NCI-H524 (cell line): Measurements from ENCODE around the gene FNDC3B.

Source experiments
- DNase-seq, 2 experiments: peaks; one replicate each; lab custom pipeline; 2025; lab: John Stamatoyannopoulos, UW

FNDC3B gene

GRCh38 chr3:172260381-172260780 lies 221.0 kb downstream of the FNDC3B start:
- no peak for DNase-seq

- no peak for DNase-seq
Measured at GRCh38 chr3:172261054-172261453, 221.7 kb downstream of the FNDC3B start.

- no peak for DNase-seq
Measured at GRCh38 chr3:172262991-172263608, 223.7 kb downstream of the FNDC3B start.

- DNase-seq, result no peak
Measured at GRCh38 chr3:172263781-172264486, 224.6 kb downstream of the FNDC3B start.

GRCh38 chr3:172266103-172266502 lies 226.7 kb downstream of the FNDC3B start:
- no peak for DNase-seq

GRCh38 chr3:172268425-172268824 lies 229.0 kb downstream of the FNDC3B start:
- DNase-seq, result no peak

- no peak for DNase-seq
Measured at GRCh38 chr3:172268868-172269267, 229.5 kb downstream of the FNDC3B start.

- DNase-seq, result no peak
Measured at GRCh38 chr3:172270557-172271166, 231.3 kb downstream of the FNDC3B start.

GRCh38 chr3:172271386-172271976 lies 232.1 kb downstream of the FNDC3B start:
- no peak for DNase-seq

GRCh38 chr3:172272698-172273097 lies 233.3 kb downstream of the FNDC3B start:
- DNase-seq, result peak in 1 of 2 experiments; percentile 3

- no peak for DNase-seq
Measured at GRCh38 chr3:172273378-172273777, 234.0 kb downstream of the FNDC3B start.

- no peak for DNase-seq
Measured at GRCh38 chr3:172274906-172275305, 235.5 kb downstream of the FNDC3B start.

- no peak for DNase-seq
Measured at GRCh38 chr3:172275586-172275985, 236.2 kb downstream of the FNDC3B start.

- no peak for DNase-seq
Measured at GRCh38 chr3:172276103-172276502, 236.7 kb downstream of the FNDC3B start.

- DNase-seq, result no peak
Measured at GRCh38 chr3:172277151-172277652, 237.8 kb downstream of the FNDC3B start.

- no peak for DNase-seq
Measured at GRCh38 chr3:172279191-172279640, 239.8 kb downstream of the FNDC3B start.

GRCh38 chr3:172279974-172280373 lies 240.6 kb downstream of the FNDC3B start:
- no peak for DNase-seq

- no peak for DNase-seq
Measured at GRCh38 chr3:172280406-172281051, 241.2 kb downstream of the FNDC3B start.

GRCh38 chr3:172281884-172282283 lies 242.5 kb downstream of the FNDC3B start:
- no peak for DNase-seq

- no peak for DNase-seq
Measured at GRCh38 chr3:172282850-172283249, 243.5 kb downstream of the FNDC3B start.

- DNase-seq, result no peak
Measured at GRCh38 chr3:172283841-172284357, 244.5 kb downstream of the FNDC3B start.

- no peak for DNase-seq
Measured at GRCh38 chr3:172285844-172286243, 246.5 kb downstream of the FNDC3B start.
